Stimulated activated CD4-positive, alpha-beta T cell treated with anti-CD3 and anti-CD28 coated beads, Interleukin-12 subunit alpha, Interleukin-12 subunit beta, amount 100 ng/mL, for 4 hours (primary cell): Measurements from ENCODE around the gene HBG1.
"Not testable (repeated sequence)": the region's sequence is repeated elsewhere in the genome, so short reads cannot be mapped to it uniquely, and the experiment has no call there.

Experiments used
- DNase-seq: peaks from one replicate; pipeline ENCODE4 v3.0.0-alpha.2; 2020

The HBG1 gene

GRCh38 chr11:5249807-5250396 lies at the start of gene HBG1:
HBG1 (minus strand) TSS chr11:5249857; CDS start chr11:5249804, 53 bp downstream.
- DNase-seq: not testable (repeated sequence)

GRCh38 chr11:5298451-5298850 lies 48.8 kb upstream of the HBG1 start:
- DNase-seq: no peak

- DNase-seq: no peak
Observed at GRCh38 chr11:5297721-5298323, 48.2 kb upstream of the HBG1 start.

GRCh38 chr11:5294342-5294995 lies 44.8 kb upstream of the HBG1 start:
- DNase-seq: not testable (repeated sequence)

- no peak for DNase-seq
Observed at GRCh38 chr11:5293028-5293427, 43.4 kb upstream of the HBG1 start.

GRCh38 chr11:5291207-5291838 lies 41.7 kb upstream of the HBG1 start:
- no peak for DNase-seq

GRCh38 chr11:5290106-5290505 lies 40.4 kb upstream of the HBG1 start:
- DNase-seq: no peak

- no peak for DNase-seq
Observed at GRCh38 chr11:5289696-5290095, 40.0 kb upstream of the HBG1 start.

GRCh38 chr11:5288906-5289550 lies 39.4 kb upstream of the HBG1 start:
- DNase-seq: no peak

- DNase-seq: no peak
Observed at GRCh38 chr11:5288108-5288905, 38.6 kb upstream of the HBG1 start.

GRCh38 chr11:5286901-5287300 lies 37.2 kb upstream of the HBG1 start:
- no peak for DNase-seq

GRCh38 chr11:5286351-5286750 lies 36.7 kb upstream of the HBG1 start:
- no peak for DNase-seq

GRCh38 chr11:5285703-5286340 lies 36.2 kb upstream of the HBG1 start:
- DNase-seq: no peak

GRCh38 chr11:5284637-5285036 lies 35.0 kb upstream of the HBG1 start:
- no peak for DNase-seq

- no peak for DNase-seq
Observed at GRCh38 chr11:5283882-5284281, 34.2 kb upstream of the HBG1 start.

- DNase-seq: no peak
Observed at GRCh38 chr11:5283086-5283485, 33.4 kb upstream of the HBG1 start.

- DNase-seq: no peak
Observed at GRCh38 chr11:5282628-5283027, 33.0 kb upstream of the HBG1 start.

GRCh38 chr11:5281596-5281995 lies 31.9 kb upstream of the HBG1 start:
- DNase-seq: no peak

- no peak for DNase-seq
Observed at GRCh38 chr11:5280582-5281102, 31.0 kb upstream of the HBG1 start.

- DNase-seq: no peak
Observed at GRCh38 chr11:5279471-5280090, 29.9 kb upstream of the HBG1 start.

GRCh38 chr11:5277807-5278382 lies 28.2 kb upstream of the HBG1 start:
- no peak for DNase-seq
